Measurements from ENCODE around the gene CCDC159. TPM values are rescaled to one million over a fixed set of nuclear protein-coding genes. Genes with fewer than 3 reads are reported as not detected.

The CCDC159 gene
- total and polyA plus RNA-seq, 2 donors (not counting 1 experiment from before 2014, with no cell fraction given), result 10.1 to 14.4 TPM

DNA sequence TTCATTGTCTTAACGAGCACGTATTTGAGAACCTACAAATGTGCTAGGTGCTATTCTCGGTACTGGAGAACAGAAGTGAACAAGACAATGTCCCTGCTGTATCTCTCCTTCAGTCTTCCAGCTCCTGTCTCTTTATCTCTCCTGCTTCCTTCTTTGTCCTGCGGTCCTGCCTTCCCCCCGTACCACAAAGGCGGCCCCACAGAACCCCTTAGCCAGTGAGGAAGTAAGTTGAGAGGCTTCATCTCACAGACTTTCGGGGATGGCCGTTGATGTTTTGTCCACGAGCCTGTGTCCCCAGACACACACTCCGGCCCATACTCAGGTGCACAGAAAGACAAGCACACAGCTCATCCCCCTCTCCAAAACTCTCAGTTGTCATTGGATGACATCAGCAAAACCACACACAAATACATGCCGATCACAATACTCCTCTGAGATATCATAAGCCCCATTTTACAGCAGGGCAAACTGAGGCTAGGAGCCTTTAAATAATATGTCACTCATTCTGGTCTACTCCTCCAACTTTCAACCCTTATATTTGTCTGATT, 27.6 kb downstream of the CCDC159 start:
- Histone ChIP-seq H3K9ac (ENCODE audit: insufficient read depth, low read length) (no peak overlapping the region), H3K27me3 (ENCODE audit: control insufficient read depth, insufficient read depth, low read length) (no peaks in the 10 kb centered on the region), H3K79me2 (ENCODE audit: control insufficient read depth, insufficient read depth, low read length) (peaks cover 3% of the 10 kb centered on the region), H3K36me3 (ENCODE audit: control insufficient read depth, insufficient read depth, low read length) (no peaks in the 10 kb centered on the region), H2AFZ (ENCODE audit: low read length) (no peak overlapping the region), H3K27ac (ENCODE audit: insufficient read depth, low read length) (no peak overlapping the region), H3K9me3 (ENCODE audit: control insufficient read depth, insufficient read depth, low read depth, low read length) (no peaks in the 10 kb centered on the region), H3K4me1 (ENCODE audit: control insufficient read depth, extremely low read depth, insufficient read depth, low read length) (peaks cover 29% of the 10 kb centered on the region), H3K4me2 (ENCODE audit: extremely low read depth, insufficient read depth, low read length) (peak overlapping the region; percentile 88), H3K4me3 (replicated peaks in 1 of 4; ENCODE audit: control extremely low read depth in 1 of 4, insufficient read depth in 1 of 4, low read depth in 3 of 4, low read length in 4 of 4) (peak overlapping the region; percentile 68 to 77 (median 69)), H4K20me1 (ENCODE audit: control insufficient read depth, extremely low read depth, insufficient read depth, low read length) (no peaks in the 10 kb centered on the region)
- no peak for TF ChIP-seq EZH2 (IDR thresholded peaks at IDR 0.05; ENCODE audit: low read length, missing control alignments)
- TF ChIP-seq, protein P1, sequence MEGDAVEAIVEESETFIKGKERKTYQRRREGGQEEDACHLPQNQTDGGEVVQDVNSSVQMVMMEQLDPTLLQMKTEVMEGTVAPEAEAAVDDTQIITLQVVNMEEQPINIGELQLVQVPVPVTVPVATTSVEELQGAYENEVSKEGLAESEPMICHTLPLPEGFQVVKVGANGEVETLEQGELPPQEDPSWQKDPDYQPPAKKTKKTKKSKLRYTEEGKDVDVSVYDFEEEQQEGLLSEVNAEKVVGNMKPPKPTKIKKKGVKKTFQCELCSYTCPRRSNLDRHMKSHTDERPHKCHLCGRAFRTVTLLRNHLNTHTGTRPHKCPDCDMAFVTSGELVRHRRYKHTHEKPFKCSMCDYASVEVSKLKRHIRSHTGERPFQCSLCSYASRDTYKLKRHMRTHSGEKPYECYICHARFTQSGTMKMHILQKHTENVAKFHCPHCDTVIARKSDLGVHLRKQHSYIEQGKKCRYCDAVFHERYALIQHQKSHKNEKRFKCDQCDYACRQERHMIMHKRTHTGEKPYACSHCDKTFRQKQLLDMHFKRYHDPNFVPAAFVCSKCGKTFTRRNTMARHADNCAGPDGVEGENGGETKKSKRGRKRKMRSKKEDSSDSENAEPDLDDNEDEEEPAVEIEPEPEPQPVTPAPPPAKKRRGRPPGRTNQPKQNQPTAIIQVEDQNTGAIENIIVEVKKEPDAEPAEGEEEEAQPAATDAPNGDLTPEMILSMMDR (conservative IDR thresholded peaks at IDR 0.05 in 1 of 2, IDR thresholded peaks at IDR 0.05 in 1 of 2; ENCODE audit: low read depth in 1 of 2, low read length in 2 of 2), result no peak
- no peak for DNase-seq (ENCODE audit: low read depth in 2 of 2)

DNA sequence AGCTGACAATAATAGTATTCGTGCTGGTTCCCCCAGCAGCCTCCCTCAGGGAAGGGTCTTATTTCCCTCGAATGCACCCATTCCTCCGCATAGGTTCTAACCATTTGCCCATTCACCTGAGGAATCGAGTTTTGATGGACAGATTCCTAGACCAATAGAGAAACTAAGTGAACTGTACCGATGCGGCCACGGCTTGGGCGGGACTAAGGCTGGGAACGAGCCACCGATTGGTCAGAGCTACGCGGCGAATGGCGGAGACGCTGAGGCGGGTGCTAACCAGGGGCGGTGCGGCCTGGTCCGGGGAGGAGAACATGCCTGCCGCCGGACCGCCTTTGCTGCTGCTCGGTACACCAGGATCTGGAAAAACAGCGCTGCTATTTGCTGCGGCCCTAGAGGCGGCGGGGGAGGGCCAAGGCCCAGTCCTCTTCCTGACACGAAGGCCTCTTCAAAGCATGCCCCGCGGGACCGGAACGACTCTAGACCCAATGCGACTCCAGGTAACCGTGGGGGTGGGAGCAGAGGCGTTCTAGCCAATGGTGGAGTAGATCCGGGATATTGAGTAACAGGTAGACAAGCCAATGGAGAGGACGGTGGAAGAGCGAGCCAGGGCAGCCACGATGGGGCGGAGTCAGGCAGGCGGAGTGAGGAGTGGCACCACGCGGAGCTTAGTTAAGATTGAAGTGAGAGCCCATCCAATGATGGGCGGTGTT, 28.3 kb downstream of the CCDC159 start, which contains the start of gene SWSAP1:
SWSAP1 (plus strand) TSS at position 234 of the 710 bp plus-strand sequence; CDS start at position 249, 15 bp downstream.
- Histone ChIP-seq H3K9me3 (ENCODE audit: control insufficient read depth, insufficient read depth, low read depth, low read length) (no peaks in the 10 kb centered on the region), H3K4me1 (ENCODE audit: control insufficient read depth, extremely low read depth, insufficient read depth, low read length) (peaks cover 29% of the 10 kb centered on the region), H3K27me3 (ENCODE audit: control insufficient read depth, insufficient read depth, low read length) (no peaks in the 10 kb centered on the region), H3K9ac (ENCODE audit: insufficient read depth, low read length) (peak within 1 kb of the TSS; percentile 75), H4K20me1 (ENCODE audit: control insufficient read depth, extremely low read depth, insufficient read depth, low read length) (no peaks in the 10 kb centered on the region), H3K36me3 (ENCODE audit: control insufficient read depth, insufficient read depth, low read length) (no peaks in the 10 kb centered on the region), H3K79me2 (ENCODE audit: control insufficient read depth, insufficient read depth, low read length) (peaks cover 3% of the 10 kb centered on the region), H3K4me3 (replicated peaks in 1 of 4; ENCODE audit: control extremely low read depth in 1 of 4, insufficient read depth in 1 of 4, low read depth in 3 of 4, low read length in 4 of 4) (peak within 1 kb of the TSS; percentile 68 to 77 (median 69)), H3K27ac (ENCODE audit: insufficient read depth, low read length) (peak within 1 kb of the TSS; percentile 77), H3K4me2 (ENCODE audit: extremely low read depth, insufficient read depth, low read length) (peak within 1 kb of the TSS; percentile 96), H2AFZ (ENCODE audit: low read length) (peak within 1 kb of the TSS; percentile 93)
- TF ChIP-seq, protein P1 (conservative IDR thresholded peaks at IDR 0.05 in 1 of 2, IDR thresholded peaks at IDR 0.05 in 1 of 2; ENCODE audit: low read depth in 1 of 2, low read length in 2 of 2), result no peak
- no peak for TF ChIP-seq EZH2 (IDR thresholded peaks at IDR 0.05; ENCODE audit: low read length, missing control alignments)
- DNase-seq (ENCODE audit: low read depth in 2 of 2), result peak; percentile 99 to 100

DNA sequence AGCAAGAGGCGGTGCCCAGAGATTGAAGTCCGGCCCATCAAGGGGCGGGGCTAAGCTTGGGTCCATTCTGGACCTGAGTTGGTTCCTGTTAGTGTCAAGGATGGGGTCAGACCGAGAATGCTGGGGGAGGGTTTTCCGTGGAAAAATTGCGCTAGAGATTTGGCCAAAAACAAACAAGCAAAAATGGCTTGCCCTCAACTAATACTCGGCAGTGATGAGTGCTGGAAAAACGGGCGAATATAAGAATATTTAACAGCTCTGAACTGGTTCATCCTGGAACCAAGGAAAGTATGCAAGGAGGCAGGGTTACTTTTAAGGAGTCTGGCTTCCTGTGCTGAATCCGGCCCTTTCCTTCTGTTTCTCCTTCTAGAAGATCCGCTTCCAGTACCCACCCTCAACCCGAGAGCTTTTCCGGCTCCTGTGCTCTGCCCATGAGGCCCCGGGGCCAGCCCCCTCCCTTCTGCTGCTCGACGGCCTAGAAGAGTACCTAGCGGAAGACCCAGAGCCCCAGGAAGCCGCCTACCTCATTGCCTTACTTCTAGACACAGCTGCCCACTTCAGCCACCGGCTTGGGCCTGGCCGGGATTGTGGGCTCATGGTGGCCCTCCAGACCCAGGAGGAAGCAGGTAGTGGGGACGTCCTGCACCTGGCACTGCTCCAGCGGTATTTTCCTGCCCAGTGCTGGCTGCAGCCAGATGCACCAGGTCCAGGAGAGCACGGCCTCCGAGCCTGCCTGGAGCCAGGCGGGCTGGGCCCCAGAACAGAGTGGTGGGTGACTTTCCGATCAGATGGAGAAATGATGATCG, 29.0 kb downstream of the CCDC159 start:
- Histone ChIP-seq H3K9ac (ENCODE audit: insufficient read depth, low read length) (peak overlapping the region; percentile 30), H3K4me2 (ENCODE audit: extremely low read depth, insufficient read depth, low read length) (peak overlapping the region; percentile 96), H2AFZ (ENCODE audit: low read length) (peak overlapping the region; percentile 4), H3K4me1 (ENCODE audit: control insufficient read depth, extremely low read depth, insufficient read depth, low read length) (peaks cover 29% of the 10 kb centered on the region), H3K9me3 (ENCODE audit: control insufficient read depth, insufficient read depth, low read depth, low read length) (no peaks in the 10 kb centered on the region), H3K79me2 (ENCODE audit: control insufficient read depth, insufficient read depth, low read length) (peaks cover 7% of the 10 kb centered on the region), H4K20me1 (ENCODE audit: control insufficient read depth, extremely low read depth, insufficient read depth, low read length) (no peaks in the 10 kb centered on the region), H3K36me3 (ENCODE audit: control insufficient read depth, insufficient read depth, low read length) (no peaks in the 10 kb centered on the region), H3K27ac (ENCODE audit: insufficient read depth, low read length) (peak overlapping the region; percentile 77), H3K4me3 (replicated peaks in 1 of 4; ENCODE audit: control extremely low read depth in 1 of 4, insufficient read depth in 1 of 4, low read depth in 3 of 4, low read length in 4 of 4) (peak overlapping the region; percentile 30 to 69 (median 55)), H3K27me3 (ENCODE audit: control insufficient read depth, insufficient read depth, low read length) (no peaks in the 10 kb centered on the region)
- DNase-seq (ENCODE audit: low read depth in 2 of 2), result no peak
- no peak for TF ChIP-seq EZH2 (IDR thresholded peaks at IDR 0.05; ENCODE audit: low read length, missing control alignments)
- TF ChIP-seq, protein P1 (conservative IDR thresholded peaks at IDR 0.05 in 1 of 2, IDR thresholded peaks at IDR 0.05 in 1 of 2; ENCODE audit: low read depth in 1 of 2, low read length in 2 of 2), result no peak

All from fibroblast of lung (primary cell).